Measurements from ENCODE around the gene LRRC56.
A peak's percentile ranks its signal among the peaks of the same experiment; 100 is the strongest.

The LRRC56 gene

GRCh38 chr11:575996-576768 is 38.9 kb downstream of the LRRC56 start, which contains the start of gene PHRF1:
TSS of gene PHRF1 (plus strand) at chr11:576470. CDS start at chr11:581513, 5,043 bp downstream.
- peak; percentile 94 for DNase-seq (ENCODE audit: low read depth)

- DNase-seq (ENCODE audit: low read depth): no peak
Measured at GRCh38 chr11:576811-577610, 39.7 kb downstream of the LRRC56 start.

- DNase-seq (ENCODE audit: low read depth): no peak
Measured at GRCh38 chr11:577611-577894, 40.2 kb downstream of the LRRC56 start.

- no peak for DNase-seq (ENCODE audit: low read depth)
Measured at GRCh38 chr11:578276-579035, 41.1 kb downstream of the LRRC56 start.

GRCh38 chr11:579830-580601 is 42.7 kb downstream of the LRRC56 start:
- DNase-seq (ENCODE audit: low read depth): no peak

GRCh38 chr11:581342-581741 is 44.0 kb downstream of the LRRC56 start:
- DNase-seq (ENCODE audit: low read depth): no peak

- no peak for DNase-seq (ENCODE audit: low read depth)
Measured at GRCh38 chr11:581752-582151, 44.4 kb downstream of the LRRC56 start.

- no peak for DNase-seq (ENCODE audit: low read depth)
Measured at GRCh38 chr11:584287-584686, 47.0 kb downstream of the LRRC56 start.

- no peak for DNase-seq (ENCODE audit: low read depth)
Measured at GRCh38 chr11:586376-587316, 49.3 kb downstream of the LRRC56 start.

GRCh38 chr11:587546-587945 is 50.2 kb downstream of the LRRC56 start:
- no peak for DNase-seq (ENCODE audit: low read depth)

- peak; percentile 62 for DNase-seq (ENCODE audit: low read depth)
Measured at GRCh38 chr11:587978-588380, 50.7 kb downstream of the LRRC56 start.

- DNase-seq (ENCODE audit: low read depth): no peak
Measured at GRCh38 chr11:589798-590197, 52.5 kb downstream of the LRRC56 start.

GRCh38 chr11:590997-591396 is 53.7 kb downstream of the LRRC56 start:
- no peak for DNase-seq (ENCODE audit: low read depth)

- no peak for DNase-seq (ENCODE audit: low read depth)
Measured at GRCh38 chr11:592501-592900, 55.2 kb downstream of the LRRC56 start.

- no peak for DNase-seq (ENCODE audit: low read depth)
Measured at GRCh38 chr11:592918-593317, 55.6 kb downstream of the LRRC56 start.

- DNase-seq (ENCODE audit: low read depth): no peak
Measured at GRCh38 chr11:593347-593746, 56.0 kb downstream of the LRRC56 start.

GRCh38 chr11:595400-595799 is 58.1 kb downstream of the LRRC56 start:
- DNase-seq (ENCODE audit: low read depth): no peak

- no peak for DNase-seq (ENCODE audit: low read depth)
Measured at GRCh38 chr11:596374-596773, 59.0 kb downstream of the LRRC56 start.

GRCh38 chr11:597166-597725 is 59.9 kb downstream of the LRRC56 start:
- no peak for DNase-seq (ENCODE audit: low read depth)

- DNase-seq (ENCODE audit: low read depth): no peak
Measured at GRCh38 chr11:598005-598680, 60.8 kb downstream of the LRRC56 start.
